ENCODE results near the gene ATG7.

The ATG7 gene

GRCh38 chr3:11289864-11290263 is 17.7 kb downstream of the ATG7 start:
- H3K4me3 ChIP-seq (ENCODE audit: low read depth, low read length): no peak overlapping the region
- DNase-seq (ENCODE audit: low read depth): no peak

GRCh38 chr3:11290743-11291680 is 18.8 kb downstream of the ATG7 start:
- DNase-seq (ENCODE audit: low read depth): peak; percentile 35
- no peak overlapping the region for H3K4me3 ChIP-seq (ENCODE audit: low read depth, low read length)

- H3K4me3 ChIP-seq (ENCODE audit: low read depth, low read length): no peak overlapping the region
- no peak for DNase-seq (ENCODE audit: low read depth)
Measured at GRCh38 chr3:11291808-11292207, 19.6 kb downstream of the ATG7 start.

- H3K4me3 ChIP-seq (ENCODE audit: low read depth, low read length): no peak overlapping the region
- DNase-seq (ENCODE audit: low read depth): no peak
Measured at GRCh38 chr3:11297126-11297525, 24.9 kb downstream of the ATG7 start.

GRCh38 chr3:11300970-11301369 is 28.8 kb downstream of the ATG7 start:
- H3K4me3 ChIP-seq (ENCODE audit: low read depth, low read length): no peak overlapping the region
- no peak for DNase-seq (ENCODE audit: low read depth)

GRCh38 chr3:11302444-11302843 is 30.2 kb downstream of the ATG7 start:
- H3K4me3 ChIP-seq (ENCODE audit: low read depth, low read length): no peak overlapping the region
- DNase-seq (ENCODE audit: low read depth): no peak

- no peak overlapping the region for H3K4me3 ChIP-seq (ENCODE audit: low read depth, low read length)
- no peak for DNase-seq (ENCODE audit: low read depth)
Measured at GRCh38 chr3:11304175-11304574, 32.0 kb downstream of the ATG7 start.

- DNase-seq (ENCODE audit: low read depth): no peak
- H3K4me3 ChIP-seq (ENCODE audit: low read depth, low read length): no peak overlapping the region
Measured at GRCh38 chr3:11305509-11305908, 33.3 kb downstream of the ATG7 start.

GRCh38 chr3:11306817-11307589 is 34.8 kb downstream of the ATG7 start:
- H3K4me3 ChIP-seq (ENCODE audit: low read depth, low read length): no peak overlapping the region
- no peak for DNase-seq (ENCODE audit: low read depth)

- no peak for DNase-seq (ENCODE audit: low read depth)
- no peak overlapping the region for H3K4me3 ChIP-seq (ENCODE audit: low read depth, low read length)
Measured at GRCh38 chr3:11307830-11308432, 35.7 kb downstream of the ATG7 start.

- H3K4me3 ChIP-seq (ENCODE audit: low read depth, low read length): no peak overlapping the region
Measured at GRCh38 chr3:11310258-11310657, 38.1 kb downstream of the ATG7 start.

GRCh38 chr3:11312166-11312565 is 40.0 kb downstream of the ATG7 start:
- DNase-seq (ENCODE audit: low read depth): no peak
- no peak overlapping the region for H3K4me3 ChIP-seq (ENCODE audit: low read depth, low read length)

More at GRCh38 chr3:11310258-11310657, 38.1 kb downstream of the ATG7 start:
- DNase-seq (ENCODE audit: low read depth): no peak

GRCh38 chr3:11317300-11317699 is 45.1 kb downstream of the ATG7 start:
- H3K4me3 ChIP-seq (ENCODE audit: low read depth, low read length): no peak overlapping the region
- no peak for DNase-seq (ENCODE audit: low read depth)

GRCh38 chr3:11322931-11323330 is 50.7 kb downstream of the ATG7 start:
- DNase-seq (ENCODE audit: low read depth): no peak
- no peak overlapping the region for H3K4me3 ChIP-seq (ENCODE audit: low read depth, low read length)

- H3K4me3 ChIP-seq (ENCODE audit: low read depth, low read length): no peak overlapping the region
- DNase-seq (ENCODE audit: low read depth): no peak
Measured at GRCh38 chr3:11323813-11324212, 51.6 kb downstream of the ATG7 start.

GRCh38 chr3:11327619-11328018 is 55.4 kb downstream of the ATG7 start:
- no peak overlapping the region for H3K4me3 ChIP-seq (ENCODE audit: low read depth, low read length)
- DNase-seq (ENCODE audit: low read depth): no peak

GRCh38 chr3:11328196-11328945 is 56.2 kb downstream of the ATG7 start:
- DNase-seq (ENCODE audit: low read depth): no peak
- no peak overlapping the region for H3K4me3 ChIP-seq (ENCODE audit: low read depth, low read length)

- no peak overlapping the region for H3K4me3 ChIP-seq (ENCODE audit: low read depth, low read length)
- DNase-seq (ENCODE audit: low read depth): no peak
Measured at GRCh38 chr3:11329777-11330176, 57.6 kb downstream of the ATG7 start.

GRCh38 chr3:11331101-11331500 is 58.9 kb downstream of the ATG7 start:
- H3K4me3 ChIP-seq (ENCODE audit: low read depth, low read length): no peak overlapping the region
- DNase-seq (ENCODE audit: low read depth): no peak

Measured in skeletal muscle cell (primary cell).